Measurements from ENCODE around the gene JAML.

JAML gene

DNA sequence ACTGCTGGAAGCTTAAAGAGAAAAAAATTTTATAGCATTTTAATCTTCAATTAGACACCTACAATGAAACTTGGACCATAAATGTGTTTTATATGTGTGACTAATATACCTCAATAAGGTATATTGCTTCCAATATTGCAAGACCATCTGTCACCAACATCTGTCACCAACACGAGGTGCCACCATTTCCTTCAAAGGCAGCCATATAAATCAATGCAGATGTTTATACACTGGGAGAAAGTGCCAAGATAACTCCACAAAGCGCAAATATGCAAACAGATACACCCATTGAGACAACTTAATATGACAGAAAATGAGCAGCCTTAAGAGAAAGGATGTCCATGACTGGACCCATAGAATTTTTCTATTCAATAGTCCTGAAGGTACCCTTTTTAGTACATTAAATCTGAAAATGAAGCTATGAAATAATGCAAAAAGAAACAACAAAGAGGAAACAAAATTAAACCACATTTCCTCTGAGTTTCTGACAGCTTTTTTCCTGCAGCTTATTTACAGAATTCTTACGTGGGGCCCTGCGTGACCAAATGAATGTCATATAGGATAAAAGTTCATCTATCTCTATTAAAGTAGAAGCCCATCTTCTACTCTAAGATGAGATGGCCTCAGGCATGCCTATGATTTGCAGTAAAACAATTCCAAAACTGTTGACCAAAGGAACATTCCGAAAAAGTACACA lies 14.8 kb upstream of the JAML start:
- no peak for DNase-seq

DNA sequence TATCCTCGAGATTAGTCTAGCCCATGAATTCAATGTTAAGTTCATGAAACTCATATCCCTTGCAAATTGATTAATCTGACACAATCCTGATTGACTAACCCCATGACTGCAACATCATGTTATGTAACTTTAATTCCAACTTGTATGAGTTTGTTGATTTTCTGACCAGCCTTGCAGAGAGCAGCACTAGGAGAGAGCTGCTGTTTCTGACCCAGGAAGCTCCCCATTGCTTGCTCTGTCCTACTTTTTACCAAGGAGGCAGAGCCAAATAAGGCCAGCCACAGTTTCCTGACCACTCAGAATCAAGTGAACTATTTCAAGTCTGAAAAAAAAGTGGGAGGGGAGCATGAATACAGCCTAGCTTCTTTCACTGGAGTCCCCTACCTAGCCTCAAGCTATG lies 14.1 kb upstream of the JAML start:
- no peak for DNase-seq

DNA sequence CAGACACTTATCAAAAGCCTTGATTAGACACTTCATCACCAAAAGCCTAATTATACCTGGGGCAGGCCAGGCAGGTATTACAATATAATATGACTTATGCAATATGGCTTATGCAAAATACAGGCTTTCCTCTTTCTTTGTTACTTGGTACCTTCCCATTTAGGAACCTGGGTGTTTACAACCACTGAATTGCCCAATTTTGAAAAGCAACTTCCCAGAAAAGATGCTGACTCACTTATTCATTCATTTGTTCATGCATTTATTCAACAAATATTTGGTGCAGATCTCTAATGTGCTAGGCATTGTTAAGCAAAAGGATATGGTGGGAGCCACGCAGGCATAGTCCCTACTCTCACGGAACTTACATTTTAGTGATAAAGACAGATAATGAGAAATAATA lies 13.6 kb upstream of the JAML start:
- no peak for DNase-seq

DNA sequence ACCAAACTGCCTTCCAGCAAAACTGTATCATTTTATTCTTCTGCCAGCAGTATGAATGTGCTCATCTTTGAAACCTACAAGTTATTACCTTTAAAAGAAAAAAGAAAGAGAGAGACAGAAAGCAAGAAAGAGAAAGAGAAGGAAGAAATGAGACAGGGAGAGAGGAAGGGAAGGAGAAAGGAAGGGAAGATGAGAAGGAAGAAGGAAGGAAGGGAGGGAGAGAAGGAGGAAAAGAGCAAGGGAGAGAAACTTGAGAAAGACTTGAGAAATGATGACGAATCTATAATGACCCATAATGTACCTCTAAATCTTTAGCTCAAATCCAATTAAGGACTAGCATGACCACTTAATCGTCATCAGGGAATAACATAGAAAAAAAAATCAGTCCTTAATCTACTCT lies 11.4 kb upstream of the JAML start:
- DNase-seq = no peak

DNA sequence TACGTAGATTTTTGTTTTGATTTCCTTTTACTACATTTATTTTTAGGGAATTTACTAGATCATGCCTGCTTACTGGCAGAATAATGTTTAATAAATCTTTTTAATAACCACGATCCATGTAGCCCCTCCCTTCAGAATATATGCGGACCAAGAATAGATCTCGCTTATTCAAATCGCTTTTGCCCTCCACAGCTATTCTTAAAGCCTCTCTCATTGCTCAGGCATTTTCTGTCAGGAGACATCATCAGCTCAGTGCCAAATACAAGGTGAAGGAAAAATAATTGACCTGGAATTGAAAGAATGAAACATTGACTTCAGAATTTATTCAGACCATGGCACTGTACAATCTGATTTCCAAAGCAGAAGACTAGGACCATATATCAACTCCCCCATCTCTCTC lies 10.0 kb upstream of the JAML start:
- DNase-seq = no peak

DNA sequence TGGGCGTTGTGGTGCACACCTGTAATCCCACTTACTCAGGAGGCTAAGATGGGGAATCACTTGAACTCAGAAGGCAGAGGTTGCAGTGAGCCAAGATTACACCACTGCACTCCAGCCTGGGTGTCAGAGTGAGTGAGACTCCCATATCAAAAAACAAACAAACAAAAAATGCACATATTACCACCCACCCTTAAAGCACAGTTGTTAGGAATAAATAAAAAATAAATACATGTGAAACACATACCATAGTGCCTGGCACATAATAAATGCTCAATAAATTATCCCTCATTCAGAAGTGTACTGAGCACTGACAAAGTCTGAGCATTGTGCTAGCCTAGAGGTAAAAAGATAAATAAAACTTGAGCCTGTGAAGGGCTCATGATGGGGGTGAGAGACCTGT lies 9.0 kb upstream of the JAML start:
- DNase-seq = no peak

DNA sequence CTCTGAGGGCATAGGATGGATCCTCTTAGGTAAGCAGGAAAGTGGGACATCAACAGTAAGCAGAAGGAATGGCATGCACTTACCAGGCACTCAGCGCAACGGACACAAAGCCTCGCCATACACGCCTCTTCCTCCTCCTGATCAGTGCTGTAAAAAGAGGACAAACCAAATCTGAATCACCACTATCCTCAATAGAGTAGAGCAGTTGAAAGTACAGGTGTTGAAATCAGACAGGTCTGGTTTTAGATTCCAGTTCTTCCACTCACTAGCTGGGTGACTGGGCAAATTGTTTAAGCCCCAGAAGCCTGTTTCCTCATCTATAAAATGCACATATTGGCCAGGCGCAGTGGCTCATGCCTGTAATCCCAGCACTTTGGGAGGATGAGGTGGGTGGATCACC lies 8.6 kb upstream of the JAML start:
- no peak for DNase-seq

DNA sequence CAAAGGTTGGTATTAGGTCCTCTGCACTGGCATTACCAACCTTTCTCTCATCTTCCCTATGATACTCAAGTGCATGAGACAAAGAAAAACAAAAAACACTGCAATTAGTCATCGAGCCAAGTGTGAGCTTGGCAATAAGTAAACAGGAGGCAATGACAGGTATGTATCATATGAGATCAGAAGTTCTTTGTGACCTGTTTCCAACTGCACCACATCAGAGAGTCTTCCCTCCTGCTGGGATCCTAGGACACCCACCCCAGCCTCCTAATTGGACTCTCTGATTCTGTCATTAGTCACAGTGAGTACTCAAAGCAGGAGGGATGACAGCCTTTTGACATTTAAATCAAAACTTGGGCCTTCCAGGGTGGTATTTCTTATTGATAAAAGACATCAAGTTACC lies 7.8 kb upstream of the JAML start:
- no peak for DNase-seq

DNA sequence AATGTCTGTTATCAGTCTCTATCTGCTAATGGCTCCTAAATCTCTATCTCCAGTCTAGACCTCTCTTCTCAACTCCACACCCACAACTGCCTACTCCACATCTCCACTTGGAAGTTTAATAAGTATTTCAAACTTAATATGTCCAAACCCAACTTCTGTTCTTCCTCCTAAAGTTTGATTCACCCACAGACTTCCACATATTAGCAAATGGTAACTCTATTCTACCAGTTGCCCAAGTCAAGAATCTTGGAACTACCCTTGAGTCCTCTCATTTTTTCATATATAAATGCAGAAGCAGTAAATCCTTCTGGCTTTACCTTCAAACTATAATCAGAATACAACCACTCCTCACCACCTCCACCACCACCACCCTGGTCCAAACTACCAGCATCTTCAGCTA lies 6.7 kb upstream of the JAML start:
- no peak for DNase-seq

DNA sequence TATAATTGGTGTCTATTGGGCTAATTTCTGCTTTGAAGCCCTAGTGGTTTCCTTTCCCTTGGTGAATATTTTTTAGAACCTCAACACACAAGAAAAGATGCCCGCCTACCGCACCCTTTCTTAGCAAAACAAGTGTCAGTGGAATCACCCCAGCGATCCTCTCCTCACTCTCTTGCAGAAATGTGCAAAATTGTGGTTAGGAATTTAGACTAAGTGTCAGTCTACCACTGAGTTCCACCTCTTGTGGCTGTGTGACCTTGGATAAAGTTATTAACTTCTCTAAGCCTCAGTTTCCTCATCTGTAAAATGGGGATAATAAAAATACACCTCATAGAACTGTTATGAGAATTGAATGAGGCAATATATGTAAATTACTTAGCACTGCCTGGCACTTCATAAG lies 5.3 kb upstream of the JAML start:
- DNase-seq = no peak

DNA sequence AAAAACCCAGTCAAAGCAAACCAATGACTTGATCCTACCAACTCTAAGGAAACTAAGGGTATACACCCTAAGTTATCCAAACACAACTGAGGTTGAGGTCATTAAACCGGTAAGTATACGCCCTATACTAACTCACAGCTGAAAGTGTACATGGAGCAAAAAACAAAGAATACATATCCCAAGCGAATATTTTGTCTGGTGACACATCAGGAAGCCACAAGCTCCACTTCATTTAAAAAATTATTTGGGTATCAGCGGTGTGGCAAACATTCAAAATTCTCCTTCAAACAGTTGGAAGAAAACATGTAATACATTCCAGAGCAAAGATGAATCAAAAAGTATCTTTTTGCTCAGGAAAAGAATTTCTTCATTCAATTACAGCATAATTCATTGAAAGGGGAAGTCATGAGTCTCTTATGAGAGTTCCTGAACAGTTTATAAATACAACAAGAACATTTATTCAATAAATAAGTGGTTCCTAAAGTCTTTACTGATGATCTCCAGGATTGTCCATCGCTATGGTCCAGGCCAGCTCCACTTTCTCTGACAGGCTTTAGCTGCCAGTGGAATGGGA lies 4.5 kb upstream of the JAML start:
- no peak for DNase-seq

DNA sequence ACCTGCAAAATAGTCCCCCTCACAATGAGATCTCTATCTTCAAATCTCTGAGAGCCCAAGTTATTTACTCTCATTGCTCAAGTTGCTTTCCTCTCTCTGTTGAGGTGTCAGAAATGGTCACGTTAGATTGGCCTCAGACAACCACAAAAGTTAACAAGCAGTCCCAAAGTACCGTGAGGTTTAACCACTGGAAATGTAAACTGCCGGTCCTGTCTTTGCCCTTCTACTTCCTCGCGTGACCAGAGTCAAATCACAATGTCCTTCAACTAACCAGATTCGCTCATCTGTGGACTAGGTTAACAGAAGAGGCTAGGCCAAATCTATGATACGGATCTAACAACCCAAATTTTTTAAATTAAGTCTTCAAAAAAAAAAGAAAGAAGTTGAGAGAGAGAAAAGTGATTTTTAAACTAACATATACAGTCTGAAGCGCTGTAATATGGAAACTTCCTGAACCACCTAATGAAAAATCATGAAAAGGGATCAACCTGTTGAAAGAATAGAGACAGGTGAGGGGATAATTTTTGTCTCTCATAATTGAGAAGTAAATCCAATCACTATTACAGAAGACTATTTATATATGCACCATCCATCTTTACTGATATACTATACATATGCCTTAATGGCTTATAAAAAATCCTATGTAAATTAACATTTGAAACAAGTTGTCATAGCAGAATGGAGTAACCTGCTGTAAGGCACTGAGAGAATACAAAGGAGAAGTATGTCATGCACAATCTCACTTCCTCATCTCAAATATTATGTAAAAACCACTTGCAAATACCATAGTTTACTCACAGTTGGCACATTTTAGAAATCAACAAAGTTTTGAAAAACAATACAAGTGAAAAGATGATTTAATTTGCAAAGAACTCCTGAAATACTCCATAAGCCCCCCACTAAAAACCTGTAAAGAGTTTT lies 3.3 kb upstream of the JAML start:
- DNase-seq = no peak

DNA sequence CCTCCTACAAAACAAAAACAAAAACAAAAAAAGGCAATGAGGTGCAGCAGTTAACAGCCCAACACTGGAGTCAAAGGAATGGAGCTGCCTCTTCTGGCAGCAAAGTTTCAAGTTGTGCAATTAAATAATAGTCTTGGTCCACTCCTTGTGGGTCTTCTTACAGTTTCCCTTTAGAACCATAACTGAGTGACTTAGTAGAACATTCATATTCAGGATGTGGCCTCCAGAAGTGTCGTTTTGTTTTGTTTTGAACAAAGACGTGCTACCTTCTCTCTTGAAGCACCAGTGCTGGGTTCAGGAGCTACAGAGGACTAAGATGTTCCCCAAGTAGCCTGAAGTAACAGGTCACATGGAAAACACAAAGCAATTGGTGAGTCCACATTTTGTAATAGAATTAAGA lies 2.0 kb upstream of the JAML start:
- DNase-seq = no peak

DNA sequence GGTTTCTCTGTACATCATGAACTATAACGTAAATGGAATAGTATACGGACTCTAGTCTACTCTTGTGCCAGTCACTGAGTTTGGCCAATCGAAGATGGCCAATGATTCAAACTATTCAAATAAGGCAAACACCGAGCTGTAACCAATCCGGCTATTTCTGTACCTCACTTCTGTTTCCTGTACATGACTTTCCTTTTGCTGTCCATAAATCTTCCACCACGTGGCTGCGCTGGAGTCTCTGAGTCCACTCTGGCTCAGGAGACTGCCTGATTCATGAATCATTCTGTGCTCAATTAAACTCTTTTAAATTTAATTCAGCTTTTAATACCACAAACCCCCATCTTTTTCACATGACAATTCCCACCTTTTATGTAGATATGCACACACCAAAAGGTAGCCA lies 1.5 kb upstream of the JAML start:
- no peak for DNase-seq

DNA sequence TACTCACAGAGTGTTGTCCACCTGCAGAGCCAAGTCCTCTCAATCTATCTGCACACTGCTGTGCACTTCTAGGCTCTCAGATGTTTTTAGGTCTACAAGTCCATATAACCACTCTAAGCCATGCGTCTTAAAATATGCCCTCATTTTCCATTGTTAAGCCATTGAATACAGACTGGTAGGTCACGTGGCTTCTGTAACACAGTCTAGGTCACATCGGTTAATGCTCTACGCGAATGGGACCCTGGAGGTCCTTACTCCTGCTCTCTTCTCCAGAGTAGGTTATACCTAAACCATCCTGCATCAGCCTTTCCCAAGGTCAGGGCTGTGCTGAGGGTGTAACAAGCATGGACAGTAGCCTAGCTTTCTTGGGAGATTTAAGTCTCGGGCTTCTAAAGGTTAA lies 819 bp downstream of the JAML start:
- DNase-seq = no peak

DNA sequence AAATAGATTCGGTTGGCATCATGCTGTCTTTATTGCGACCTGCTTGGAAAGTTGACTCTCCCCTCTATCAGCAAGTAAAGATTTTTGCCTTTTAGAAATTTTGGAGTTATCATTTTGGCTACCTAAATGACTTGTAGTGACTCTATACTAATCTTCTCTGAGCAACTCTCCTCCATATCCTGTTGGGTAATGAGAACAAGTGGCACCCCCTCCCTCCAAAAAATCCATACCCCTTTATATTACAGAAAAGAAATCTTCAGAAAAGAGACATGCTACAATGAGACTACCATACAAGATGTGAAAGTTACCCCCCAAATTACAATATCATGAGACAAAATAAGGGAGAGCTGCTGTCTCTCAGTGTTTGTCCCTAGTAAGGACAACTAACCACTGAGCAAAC lies 1.2 kb downstream of the JAML start:
- no peak for DNase-seq

DNA sequence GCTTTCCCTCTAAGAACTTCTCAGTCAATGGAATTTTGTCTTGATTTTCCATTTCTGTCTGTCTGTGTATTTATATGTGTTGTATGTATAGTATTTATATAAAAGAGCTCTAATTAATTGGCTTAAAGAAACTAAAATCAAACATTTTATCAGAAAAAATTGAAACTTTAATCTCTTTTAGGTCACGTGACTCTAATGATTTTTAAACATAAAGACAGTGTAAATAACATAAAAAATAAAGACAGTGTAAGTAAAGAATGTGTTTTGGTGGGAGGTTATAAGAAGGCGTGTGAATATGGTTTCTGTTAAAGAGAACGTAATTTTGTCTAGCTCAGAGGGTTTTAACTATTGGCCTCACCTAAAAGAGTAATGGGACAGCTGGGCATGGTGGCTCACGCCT lies 2.4 kb downstream of the JAML start:
- DNase-seq = no peak

DNA sequence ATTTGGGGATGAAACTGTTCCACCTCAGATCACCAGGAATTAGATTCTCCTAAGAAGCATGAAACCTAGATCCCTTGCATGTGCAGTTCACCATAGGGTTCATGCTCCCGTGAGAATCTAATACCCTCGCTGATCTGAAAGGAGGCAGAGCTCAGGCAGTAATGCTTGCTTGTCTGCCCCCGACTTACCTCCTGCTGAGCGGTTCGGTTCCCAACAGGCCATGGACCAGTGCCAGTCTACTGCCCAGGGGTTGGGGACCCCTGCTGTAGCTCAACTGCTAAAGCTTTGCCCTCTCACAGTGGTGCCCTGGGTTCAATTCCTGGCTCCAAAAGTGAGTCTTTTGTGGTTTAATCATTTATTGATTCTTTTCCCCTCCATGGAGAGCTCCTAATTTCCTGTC lies 3.4 kb downstream of the JAML start:
- no peak for DNase-seq

DNA sequence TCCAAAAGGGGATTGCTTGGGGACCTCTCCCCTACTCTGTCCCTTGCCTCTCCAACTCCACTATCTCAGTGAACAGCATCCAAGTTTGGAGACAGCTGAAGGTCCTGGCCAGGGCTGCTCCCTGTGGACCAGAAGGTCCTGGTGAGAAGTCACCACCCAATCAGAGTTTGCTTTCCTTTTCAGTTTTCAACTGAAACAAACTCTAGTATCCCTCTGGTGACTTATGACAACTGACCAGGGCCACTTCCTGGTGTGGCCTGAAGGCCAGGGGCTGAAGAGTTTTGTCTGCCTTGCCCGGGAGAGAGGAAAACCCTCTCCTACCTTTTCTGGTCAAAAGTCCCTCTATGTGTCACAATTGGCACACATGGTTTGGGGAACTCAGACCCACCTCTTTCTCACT lies 5.1 kb downstream of the JAML start:
- DNase-seq = no peak

DNA sequence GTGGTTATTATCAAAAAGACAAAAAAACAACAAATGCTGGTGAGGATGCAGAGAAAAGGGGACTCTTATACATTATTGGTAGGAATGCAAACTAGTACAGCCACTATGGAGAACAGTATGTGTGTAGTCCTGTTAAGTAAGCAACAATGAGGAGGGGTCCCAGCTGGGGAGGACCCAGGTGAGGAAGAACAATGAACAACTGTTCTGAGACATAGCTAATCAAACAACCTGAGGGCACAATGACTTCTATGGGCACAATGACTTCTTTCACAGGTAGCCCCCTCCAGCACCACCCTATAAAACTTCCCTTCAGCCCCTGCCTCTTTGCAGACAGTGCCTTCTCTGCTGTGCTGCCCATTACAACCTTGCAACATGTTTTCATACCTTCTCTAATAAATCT lies 5.6 kb downstream of the JAML start:
- DNase-seq = no peak

DNA sequence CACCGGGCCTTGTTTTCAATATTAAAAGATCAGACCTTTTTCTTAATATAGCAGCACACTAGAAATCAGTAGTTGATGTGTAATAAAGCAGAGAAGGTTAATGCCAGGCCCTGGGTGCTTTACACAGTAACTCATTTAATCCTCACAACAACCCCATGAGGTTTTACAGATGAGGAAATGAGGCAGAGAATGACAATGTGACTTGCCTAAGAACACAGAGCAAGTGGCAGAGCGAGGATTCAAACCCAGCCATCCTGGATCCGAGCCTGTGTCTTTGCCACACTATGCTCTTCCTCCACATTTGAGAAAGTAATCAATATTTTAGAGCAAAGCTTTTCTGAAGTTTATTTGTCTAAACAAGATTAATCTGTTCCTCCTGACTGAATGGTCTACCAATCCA lies 7.2 kb downstream of the JAML start:
- DNase-seq = no peak

DNA sequence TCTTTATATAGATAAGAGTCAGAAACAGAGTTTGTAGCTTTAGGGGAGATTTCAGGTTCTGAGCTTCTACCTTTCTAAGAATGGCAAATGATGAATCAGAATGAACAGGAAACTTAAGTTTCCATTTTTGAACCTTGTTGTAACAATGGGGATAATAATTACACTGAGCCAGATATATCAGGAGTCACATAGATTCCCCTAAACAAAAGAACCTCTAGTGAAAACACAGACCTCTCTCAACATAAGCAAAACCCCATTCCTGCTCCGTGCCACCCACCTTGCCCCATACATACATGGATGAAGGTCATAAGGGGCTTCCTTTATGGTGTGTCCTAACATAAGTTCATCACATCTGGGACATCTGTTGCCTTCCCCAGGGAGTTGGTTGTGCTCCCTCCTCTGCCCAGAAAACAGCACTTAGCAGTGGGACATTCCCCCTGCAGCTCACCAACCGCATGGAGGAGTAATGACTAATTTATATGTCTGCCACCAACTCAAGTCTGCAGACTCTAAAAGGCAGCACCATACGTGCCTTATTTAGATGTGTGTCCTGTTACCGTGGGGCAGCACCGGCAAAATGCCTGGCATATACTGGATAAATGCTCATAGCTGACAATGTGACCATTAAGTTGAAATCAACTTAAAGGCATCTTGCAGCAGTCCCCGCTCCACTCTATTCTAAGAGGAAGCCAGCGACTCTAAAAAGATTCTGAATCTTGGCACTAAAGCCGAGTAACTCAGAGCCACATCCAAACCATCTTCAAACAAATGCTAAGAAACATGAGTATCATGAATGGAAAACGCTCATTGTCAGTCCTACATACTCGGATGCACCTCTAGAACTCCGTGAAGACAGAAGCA lies 8.0 kb downstream of the JAML start:
- DNase-seq = no peak

DNA sequence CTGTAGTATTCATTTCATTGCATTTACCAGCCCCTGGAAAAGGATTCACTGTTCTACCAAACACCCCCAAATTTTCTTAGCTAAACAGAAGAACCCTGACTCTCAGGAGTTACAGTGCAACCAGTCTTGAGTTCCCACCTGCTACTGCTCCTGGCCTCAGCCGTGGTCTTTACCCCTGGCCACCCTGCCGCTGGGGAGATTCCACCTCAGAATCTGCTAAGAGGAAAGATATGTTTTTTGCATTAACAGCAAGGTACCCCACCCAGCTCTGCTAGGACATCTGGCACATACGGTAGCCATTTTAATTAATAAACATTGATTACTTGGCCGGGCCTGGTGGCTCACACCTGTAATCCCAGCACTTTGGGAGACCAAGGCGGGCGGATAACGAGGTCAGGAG lies 9.0 kb downstream of the JAML start:
- no peak for DNase-seq
